H7 (cell line): ENCODE results near the gene S100A16. TPM values are rescaled to one million over a fixed set of nuclear protein-coding genes. Genes with fewer than 3 reads are reported as not detected.

Experiments
- DNase-seq: peaks from one replicate; pipeline ENCODE4 v3.0.0; 2012
- H3K27me3 ChIP-seq: 2 replicates; pipeline ENCODE4 v1.6.0; 2011; ENCODE audit warnings: mild to moderate bottlenecking, low read length; ENCODE audit not compliant: control insufficient read depth, insufficient read depth
- H3K36me3 ChIP-seq: replicated peaks from 2 replicates; pipeline ENCODE4 v1.5.1; 2011; ENCODE audit warnings: low read length; ENCODE audit not compliant: control insufficient read depth, insufficient read depth
- H3K4me3 ChIP-seq: 2 replicates; pipeline ENCODE4 v1.5.1; 2011; ENCODE audit warnings: low read depth, mild to moderate bottlenecking, control low read depth, low read length, moderate library complexity; ENCODE audit not compliant: insufficient read depth
- total RNA-seq: library from RNA; depleted of rRNA; stranded (reverse); fragments of >200 nt; shearing (Covaris generic); gene quantifications from 2 replicates; pipeline ENCODE4 v1.2.3, GENCODE V29; 2014

S100A16 gene
- total RNA-seq, 1 experiment from 2014 or later: 89.0 TPM

- H3K36me3 ChIP-seq: peaks cover 1% of the 10 kb centered on the region; the same call in 1 of the 2 replicates
- H3K4me3 ChIP-seq: no peak overlapping the region
- DNase-seq: no peak
- H3K27me3 ChIP-seq: no peaks in the 10 kb centered on the region; the same call in 1 of the 2 replicates
Observed at GRCh38 chr1:153615406-153615805, 2.5 kb upstream of the S100A16 start.

- no peak for DNase-seq
- H3K36me3 ChIP-seq: peaks cover 1% of the 10 kb centered on the region; the same call in 1 of the 2 replicates
- H3K4me3 ChIP-seq: no peak overlapping the region
- no peaks in the 10 kb centered on the region; the same call in 1 of the 2 replicates for H3K27me3 ChIP-seq
Observed at GRCh38 chr1:153614906-153615305, 2.0 kb upstream of the S100A16 start.

GRCh38 chr1:153614189-153614900 lies 1.4 kb upstream of the S100A16 start:
- Histone ChIP-seq H3K4me3 (no peak overlapping the region), H3K36me3 (peaks cover 1% of the 10 kb centered on the region; the same call in 1 of the 2 replicates), H3K27me3 (no peaks in the 10 kb centered on the region; the same call in 1 of the 2 replicates)
- no peak for DNase-seq

- DNase-seq: no peak
- H3K36me3 ChIP-seq: no peaks in the 10 kb centered on the region
- no peak overlapping the region; the same call in 1 of the 2 replicates for H3K4me3 ChIP-seq
- no peaks in the 10 kb centered on the region; the same call in 1 of the 2 replicates for H3K27me3 ChIP-seq
Observed at GRCh38 chr1:153613406-153613805, 469 bp upstream of the S100A16 start.

- peak; percentile 65 for DNase-seq
- Histone ChIP-seq H3K36me3 (no peaks in the 10 kb centered on the region), H3K4me3 (peak overlapping the region; percentile 37), H3K27me3 (no peaks in the 10 kb centered on the region; the same call in 1 of the 2 replicates)
Observed at GRCh38 chr1:153612111-153612754, 704 bp downstream of the S100A16 start.

- H3K4me3 ChIP-seq: peak overlapping the region; percentile 37; the same call in 1 of the 2 replicates
Observed at GRCh38 chr1:153611356-153611755, 1.6 kb downstream of the S100A16 start.

GRCh38 chr1:153610811-153611301 lies 2.1 kb downstream of the S100A16 start:
- Histone ChIP-seq H3K27me3 (no peaks in the 10 kb centered on the region; the same call in 1 of the 2 replicates), H3K4me3 (peak overlapping the region; percentile 8; the same call in 1 of the 2 replicates), H3K36me3 (no peaks in the 10 kb centered on the region)
- DNase-seq: peak; percentile 37

More at GRCh38 chr1:153611356-153611755, 1.6 kb downstream of the S100A16 start:
- Histone ChIP-seq H3K36me3 (no peaks in the 10 kb centered on the region), H3K27me3 (no peaks in the 10 kb centered on the region; the same call in 1 of the 2 replicates)
- no peak for DNase-seq

- H3K4me3 ChIP-seq: no peak overlapping the region; the same call in 1 of the 2 replicates
- H3K27me3 ChIP-seq: no peaks in the 10 kb centered on the region; the same call in 1 of the 2 replicates
Observed at GRCh38 chr1:153610334-153610733, 2.6 kb downstream of the S100A16 start.

GRCh38 chr1:153609585-153609907 lies 3.4 kb downstream of the S100A16 start:
- Histone ChIP-seq H3K4me3 (no peak overlapping the region; the same call in 1 of the 2 replicates), H3K27me3 (no peaks in the 10 kb centered on the region; the same call in 1 of the 2 replicates), H3K36me3 (no peaks in the 10 kb centered on the region)
- no peak for DNase-seq

More at GRCh38 chr1:153610334-153610733, 2.6 kb downstream of the S100A16 start:
- no peaks in the 10 kb centered on the region for H3K36me3 ChIP-seq
- DNase-seq: no peak

GRCh38 chr1:153608742-153609584 lies 4.0 kb downstream of the S100A16 start:
- peak; percentile 95 for DNase-seq
- H3K36me3 ChIP-seq: no peaks in the 10 kb centered on the region
- H3K4me3 ChIP-seq: peak overlapping the region; percentile 13; the same call in 1 of the 2 replicates
- no peaks in the 10 kb centered on the region; the same call in 1 of the 2 replicates for H3K27me3 ChIP-seq

- H3K4me3 ChIP-seq: no peak overlapping the region
- no peaks in the 10 kb centered on the region for H3K36me3 ChIP-seq
- peak; percentile 34 for DNase-seq
- H3K27me3 ChIP-seq: no peaks in the 10 kb centered on the region; the same call in 1 of the 2 replicates
Observed at GRCh38 chr1:153608089-153608682, 4.8 kb downstream of the S100A16 start.

- Histone ChIP-seq H3K27me3 (no peaks in the 10 kb centered on the region; the same call in 1 of the 2 replicates), H3K4me3 (no peak overlapping the region), H3K36me3 (no peaks in the 10 kb centered on the region)
- DNase-seq: no peak
Observed at GRCh38 chr1:153607381-153607780, 5.6 kb downstream of the S100A16 start.

GRCh38 chr1:153606194-153606593 lies 6.7 kb downstream of the S100A16 start:
- no peaks in the 10 kb centered on the region for H3K36me3 ChIP-seq
- DNase-seq: no peak
- no peak overlapping the region for H3K4me3 ChIP-seq
- H3K27me3 ChIP-seq: no peaks in the 10 kb centered on the region

- no peak for DNase-seq
- H3K4me3 ChIP-seq: no peak overlapping the region
- H3K36me3 ChIP-seq: no peaks in the 10 kb centered on the region
- H3K27me3 ChIP-seq: no peaks in the 10 kb centered on the region
Observed at GRCh38 chr1:153602749-153603148, 10.2 kb downstream of the S100A16 start.
